ENCODE measurements around the gene CYP4F22. TPM values are rescaled to one million over a fixed set of nuclear protein-coding genes. Genes with fewer than 3 reads are reported as not detected.

The CYP4F22 gene
- total and polyA plus RNA-seq, 9 of the 15 experiments (the other 6 are each of a cell fraction or from before 2014, with no cell fraction given), result not detected

- TF ChIP-seq SAP30 (IDR thresholded peaks at IDR 0.05; ENCODE audit: borderline replicate concordance, insufficient read depth, low read depth, low read length, poor library complexity, severe bottlenecking) (no peak), MXI1 (IDR thresholded peaks at IDR 0.05; ENCODE audit: low read depth, low read length) (no peak), ZNF23 (CRISPR knock-in tag; IDR thresholded peaks at IDR 0.05) (no peak), CBX5 (IDR thresholded peaks at IDR 0.05; ENCODE audit: borderline replicate concordance, low read depth) (no peak), TGIF2 (CRISPR knock-in tag; IDR thresholded peaks at IDR 0.05) (no peak), AFF4 (CRISPR knock-in tag; IDR thresholded peaks at IDR 0.05) (no peak), TRIM25 (IDR thresholded peaks at IDR 0.05; ENCODE audit: borderline replicate concordance) (no peak), NFE2L1 (tag; IDR thresholded peaks at IDR 0.05; ENCODE audit: borderline replicate concordance, low read depth) (no peak)
Measured at GRCh38 chr19:15529774-15530372, 21.5 kb downstream of the CYP4F22 start (continued).

All from K562 (cell line).